Osteoblast (primary cell): ENCODE results near the gene PBLD. TPM values are rescaled to one million over a fixed set of nuclear protein-coding genes. Genes with fewer than 3 reads are reported as not detected.

ENCODE experiments used
- DNase-seq: peaks from one replicate; pipeline ENCODE4 v3.0.0; 2011; ENCODE audit warnings: low spot score, mixed read lengths; ENCODE audit not compliant: insufficient read length; ENCODE audit errors: missing footprints
- H2AFZ ChIP-seq: 2 replicates; pipeline ENCODE4 v1.6.0; 2011; ENCODE audit warnings: mild to moderate bottlenecking, low read length
- H3K27ac ChIP-seq: 2 replicates; pipeline ENCODE4 v1.5.1; 2011; ENCODE audit warnings: mild to moderate bottlenecking, low read depth, low read length, moderate library complexity
- H3K27me3 ChIP-seq: 2 replicates; pipeline ENCODE4 v1.6.0; 2012; ENCODE audit warnings: mild to moderate bottlenecking, control low read depth, inconsistent platforms, low read length, moderate library complexity; ENCODE audit not compliant: insufficient read depth
- H3K36me3 ChIP-seq: 2 replicates; pipeline ENCODE4 v1.5.1; 2011; ENCODE audit warnings: mild to moderate bottlenecking, low read length, control low read depth, moderate library complexity; ENCODE audit not compliant: insufficient read depth
- H3K4me1 ChIP-seq: 2 replicates; pipeline ENCODE4 v1.5.1; 2011; ENCODE audit warnings: mild to moderate bottlenecking, low read length, control low read depth, moderate library complexity; ENCODE audit not compliant: insufficient read depth
- H3K4me2 ChIP-seq: 2 replicates; pipeline ENCODE4 v1.6.0; 2011; ENCODE audit warnings: mild to moderate bottlenecking, low read length; ENCODE audit not compliant: insufficient read depth
- H3K4me3 ChIP-seq: fragments of 200-600 bp; sonication (generic); 3 replicates; pipeline ENCODE4 v1.5.1; 2012; ENCODE audit warnings: mild to moderate bottlenecking, low read length, inconsistent platforms; ENCODE audit not compliant: insufficient read depth
- H3K79me2 ChIP-seq: 2 replicates; pipeline ENCODE4 v1.6.0; 2012; ENCODE audit warnings: mild to moderate bottlenecking, low read length, control low read depth, inconsistent platforms; ENCODE audit not compliant: insufficient read depth
- H3K9me3 ChIP-seq: 2 replicates; pipeline ENCODE4 v1.5.1; 2011; ENCODE audit warnings: low read depth, low read length, control low read depth
- H4K20me1 ChIP-seq: 2 replicates; pipeline ENCODE4 v1.6.0; 2012; ENCODE audit warnings: mild to moderate bottlenecking, low read length, control low read depth; ENCODE audit not compliant: insufficient read depth
- CTCF ChIP-seq: IDR thresholded peaks from 2 replicates; pipeline ENCODE4 v1.5.1; 2011; ENCODE audit warnings: mild to moderate bottlenecking, low read depth, low read length, moderate library complexity; ENCODE audit errors: extremely low read depth
- total RNA-seq: library from RNA; depleted of rRNA; stranded (reverse); fragments of >200 nt; gene quantifications from 2 replicates; pipeline ENCODE4 v1.2.3, GENCODE V29; 2012

PBLD gene
- total RNA-seq, 1 donor = 13.4 TPM

- no peak overlapping the region for H3K4me3 ChIP-seq
- H3K4me1 ChIP-seq = no peaks in the 10 kb centered on the region
- no peak overlapping the region for H3K27ac ChIP-seq
- peaks cover 41% of the 10 kb centered on the region for H3K36me3 ChIP-seq
- no peak for TF ChIP-seq CTCF
- no peaks in the 10 kb centered on the region for H4K20me1 ChIP-seq
- no peak for DNase-seq
- no peak overlapping the region for H2AFZ ChIP-seq
- no peaks in the 10 kb centered on the region for H3K27me3 ChIP-seq
- no peaks in the 10 kb centered on the region for H3K9me3 ChIP-seq
- no peaks in the 10 kb centered on the region for H3K79me2 ChIP-seq
- no peak overlapping the region for H3K4me2 ChIP-seq
These were observed 32.9 kb upstream of the PBLD start for GRCh38 chr10:68365611-68366010.

GRCh38 chr10:68364101-68364886 is 31.6 kb upstream of the PBLD start:
- Histone ChIP-seq H3K4me1 (no peaks in the 10 kb centered on the region), H3K79me2 (no peaks in the 10 kb centered on the region), H4K20me1 (no peaks in the 10 kb centered on the region), H3K27me3 (no peaks in the 10 kb centered on the region), H3K4me3 (no peak overlapping the region), H3K4me2 (no peak overlapping the region), H3K9me3 (no peaks in the 10 kb centered on the region), H2AFZ (no peak overlapping the region), H3K27ac (no peak overlapping the region), H3K36me3 (peaks cover 35% of the 10 kb centered on the region)
- no peak for DNase-seq
- no peak for TF ChIP-seq CTCF

- no peaks in the 10 kb centered on the region for H3K27me3 ChIP-seq
- no peaks in the 10 kb centered on the region for H4K20me1 ChIP-seq
- no peak for TF ChIP-seq CTCF
- H3K36me3 ChIP-seq = peaks cover 49% of the 10 kb centered on the region
- DNase-seq = no peak
- H3K4me1 ChIP-seq = no peaks in the 10 kb centered on the region
- no peaks in the 10 kb centered on the region for H3K9me3 ChIP-seq
- H3K4me3 ChIP-seq = no peak overlapping the region
- no peaks in the 10 kb centered on the region for H3K79me2 ChIP-seq
- no peak overlapping the region for H3K27ac ChIP-seq
- H3K4me2 ChIP-seq = no peak overlapping the region
- no peak overlapping the region for H2AFZ ChIP-seq
These were observed 29.9 kb upstream of the PBLD start for GRCh38 chr10:68362590-68362989.

GRCh38 chr10:68359189-68359588 is 26.5 kb upstream of the PBLD start:
- Histone ChIP-seq H3K4me2 (no peak overlapping the region), H3K36me3 (peaks cover 52% of the 10 kb centered on the region), H3K27ac (no peak overlapping the region), H3K4me3 (no peak overlapping the region), H3K9me3 (no peaks in the 10 kb centered on the region), H2AFZ (no peak overlapping the region), H4K20me1 (no peaks in the 10 kb centered on the region), H3K79me2 (no peaks in the 10 kb centered on the region), H3K27me3 (no peaks in the 10 kb centered on the region), H3K4me1 (no peaks in the 10 kb centered on the region)
- DNase-seq = no peak
- TF ChIP-seq CTCF = no peak
